Measurements from ENCODE around the gene FAHD1. TPM values are rescaled to one million over a fixed set of nuclear protein-coding genes. Genes with fewer than 3 reads are reported as not detected.
A peak's percentile ranks its signal among the peaks of the same experiment; 100 is the strongest.

Gene FAHD1
- polyA plus RNA-seq, 3 donors, result 7.5 to 24.9 (median 17.3) TPM

GRCh38 chr16:1780677-1781072 is 46.3 kb upstream of the FAHD1 start:
- Mint-ChIP-seq H3K27ac (no peak overlapping the region), H3K4me1 (peaks cover 27% of the 10 kb centered on the region), H3K36me3 (peaks cover 8 to 43% of the 10 kb centered on the region in 2 donors), H3K4me3 (no peak overlapping the region), H3K27me3 (ENCODE audit: low read depth in 3 of 3) (no peaks in the 10 kb centered on the region), H3K9me3 (no peaks in the 10 kb centered on the region)
- no peak overlapping the region for H3K4me3 ChIP-seq (replicated peaks in 1 of 3; ENCODE audit: low read depth in 2 of 3, low read length in 3 of 3)
- peak overlapping the region; percentile 11 for H3K4me2 ChIP-seq (replicated peaks; ENCODE audit: extremely low read depth, low read length, poor library complexity, severe bottlenecking)
- H2AFZ ChIP-seq (ENCODE audit: insufficient read depth, low read depth, low read length, poor library complexity, severe bottlenecking), result no peak overlapping the region
- DNase-seq, result no peak
- H4K20me1 ChIP-seq (ENCODE audit: insufficient read depth, low read length), result peaks cover 74% of the 10 kb centered on the region
- peaks cover 52% of the 10 kb centered on the region for H3K79me2 ChIP-seq (ENCODE audit: insufficient read depth, low read length)
- H3K9ac ChIP-seq (ENCODE audit: insufficient read depth, low read length, poor library complexity, severe bottlenecking), result no peak overlapping the region
- H3K4me1 ChIP-seq (ENCODE audit: control insufficient read depth in 1 of 2, insufficient read depth in 2 of 2, low read length in 2 of 2), result peaks cover 25 to 33% of the 10 kb centered on the region in 2 donors
- intact Hi-C loops (cut with micrococcal nuclease), result loop anchor here (5.0 to 10.0 kb wide), 4 partner anchors 47 to 356 kb away; partner anchors contain the start of genes FAHD1 (in 1 of the 2), HAGH (in 1 of the 2), MAPK8IP3 (in 1 of the 2) and NTHL1 (in 1 of the 2)
- 95% methylated on average over 5 of the region's 6 CpGs for WGBS (ENCODE audit: insufficient coverage)
- no peak overlapping the region for H3K27ac ChIP-seq (ENCODE audit: low read depth in 1 of 2, low read length in 2 of 2)
- no peaks in the 10 kb centered on the region for H3K27me3 ChIP-seq (ENCODE audit: control insufficient read depth in 2 of 2, insufficient read depth in 2 of 2, low read length in 2 of 2)
- no peak for TF ChIP-seq CTCF (IDR thresholded peaks at IDR 0.05)
- H3K36me3 ChIP-seq (replicated peaks in 1 of 2; ENCODE audit: control insufficient read depth in 1 of 2, insufficient read depth in 2 of 2, low read length in 2 of 2), result peaks cover 29 to 31% of the 10 kb centered on the region in 2 donors
- H3K9me3 ChIP-seq (replicated peaks in 1 of 2; ENCODE audit: control insufficient read depth in 1 of 2, insufficient read depth in 1 of 2, low read length in 2 of 2), result no peaks in the 10 kb centered on the region

- H3K36me3 ChIP-seq (replicated peaks in 1 of 2; ENCODE audit: control insufficient read depth in 1 of 2, insufficient read depth in 2 of 2, low read length in 2 of 2), result peaks cover 24 to 29% of the 10 kb centered on the region in 2 donors
- H3K36me3 Mint-ChIP-seq, result peaks cover 11 to 45% of the 10 kb centered on the region in 2 donors
- H3K27me3 Mint-ChIP-seq (ENCODE audit: low read depth in 3 of 3), result no peaks in the 10 kb centered on the region
- peak overlapping the region; percentile 84 for H3K9ac ChIP-seq (ENCODE audit: insufficient read depth, low read length, poor library complexity, severe bottlenecking)
- peak overlapping the region; percentile 88 for H3K4me2 ChIP-seq (replicated peaks; ENCODE audit: extremely low read depth, low read length, poor library complexity, severe bottlenecking)
- peak overlapping the region; percentile 80 to 93 (median 86) for H3K27ac Mint-ChIP-seq
- peak overlapping the region; percentile 45 to 94 (median 60) for H3K4me3 ChIP-seq (replicated peaks in 1 of 3; ENCODE audit: low read depth in 2 of 3, low read length in 3 of 3)
- H4K20me1 ChIP-seq (ENCODE audit: insufficient read depth, low read length), result peaks cover 73% of the 10 kb centered on the region
- no peaks in the 10 kb centered on the region for H3K27me3 ChIP-seq (ENCODE audit: control insufficient read depth in 2 of 2, insufficient read depth in 2 of 2, low read length in 2 of 2)
- H3K4me1 ChIP-seq (ENCODE audit: control insufficient read depth in 1 of 2, insufficient read depth in 2 of 2, low read length in 2 of 2), result peaks cover 25 to 33% of the 10 kb centered on the region in 2 donors
- H3K4me3 Mint-ChIP-seq, result peak overlapping the region; percentile 85 to 91
- H3K4me1 Mint-ChIP-seq, result peaks cover 27% of the 10 kb centered on the region
- TF ChIP-seq CTCF (IDR thresholded peaks at IDR 0.05), result no peak
- intact Hi-C loops (cut with micrococcal nuclease), result loop anchor here (5.0 to 10.0 kb wide), 4 partner anchors 46 to 356 kb away; partner anchors contain the start of genes FAHD1 (in 1 of the 2), HAGH (in 1 of the 2), MAPK8IP3 (in 1 of the 2) and NTHL1 (in 1 of the 2)
- H3K9me3 ChIP-seq (replicated peaks in 1 of 2; ENCODE audit: control insufficient read depth in 1 of 2, insufficient read depth in 1 of 2, low read length in 2 of 2), result no peaks in the 10 kb centered on the region
- H3K9me3 Mint-ChIP-seq, result no peaks in the 10 kb centered on the region
- H2AFZ ChIP-seq (ENCODE audit: insufficient read depth, low read depth, low read length, poor library complexity, severe bottlenecking), result no peak overlapping the region
- 84% methylated on average over 20 of the region's 20 CpGs for WGBS (ENCODE audit: insufficient coverage)
- H3K27ac ChIP-seq (ENCODE audit: low read depth in 1 of 2, low read length in 2 of 2), result peak overlapping the region; percentile 52 to 82
- peaks cover 58% of the 10 kb centered on the region for H3K79me2 ChIP-seq (ENCODE audit: insufficient read depth, low read length)
- DNase-seq, result no peak
Observed at GRCh38 chr16:1781254-1781653, 45.8 kb upstream of the FAHD1 start.

All from CD14-positive monocyte (primary cell).